Erythroblast (primary cell): ENCODE results near the gene LLGL2.

ENCODE experiments used
- GATA1 ChIP-seq: IDR thresholded peaks from 2 replicates; pipeline ENCODE4 v1.6.1; 2011; ENCODE audit warnings: low read depth, mild to moderate bottlenecking, control low read depth, low read length, moderate library complexity
- POLR2A ChIP-seq: IDR thresholded peaks from 2 replicates; pipeline ENCODE4 v1.6.1; 2011; ENCODE audit warnings: mild to moderate bottlenecking, low read length

DNA sequence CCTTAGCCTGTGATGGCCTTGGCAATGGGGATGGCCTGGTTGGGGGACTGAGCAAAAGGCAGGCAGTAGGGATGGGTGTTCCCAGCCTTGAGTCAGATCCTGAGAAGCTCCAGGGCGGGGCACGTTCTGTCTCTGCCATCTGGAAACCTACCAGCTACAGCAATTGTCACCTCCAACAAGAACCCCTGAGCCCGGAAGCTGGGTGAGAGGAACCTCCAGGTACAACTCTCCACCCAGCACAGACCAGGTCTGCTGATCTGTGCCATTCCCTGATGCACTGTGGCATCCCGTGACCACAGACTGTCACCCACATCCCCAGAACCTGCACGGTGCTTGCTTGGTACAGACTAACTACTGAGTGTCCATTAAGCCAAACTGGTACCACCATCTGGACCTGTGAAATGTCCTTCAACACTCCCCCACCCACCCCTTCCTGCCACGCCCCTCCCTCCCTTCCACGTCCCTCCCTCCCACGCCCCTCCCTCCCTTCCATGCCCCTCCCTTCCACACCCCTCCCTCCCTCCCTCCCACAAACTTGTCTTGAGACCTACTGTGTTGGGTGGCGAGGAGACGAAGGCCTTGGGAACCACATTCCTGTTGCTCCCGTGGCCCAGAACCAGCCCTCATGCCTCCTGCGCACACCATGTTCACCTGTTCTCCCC lies 78.7 kb downstream of the LLGL2 start:
- no peak for TF ChIP-seq POLR2A
- no peak for TF ChIP-seq GATA1
